HG02870 (cell line): ENCODE data around the gene VAMP8.
"Not testable (repeated sequence)": the region's sequence is repeated elsewhere in the genome, so short reads cannot be mapped to it uniquely, and the experiment has no call there.

Source experiments
- ATAC-seq: cut with Tn5 transposase; IDR thresholded peaks from one replicate; pipeline ENCODE4 v1.9.1; 2021; ENCODE audit warnings: mild to moderate bottlenecking, moderate library complexity; ENCODE audit not compliant: unreplicated experiment

The VAMP8 gene

GRCh38 chr2:85579266-85579935, 2.0 kb downstream of the VAMP8 start:
- no peak for ATAC-seq

- ATAC-seq, result no peak
Measured at GRCh38 chr2:85580206-85580605, 2.8 kb downstream of the VAMP8 start.

DNA sequence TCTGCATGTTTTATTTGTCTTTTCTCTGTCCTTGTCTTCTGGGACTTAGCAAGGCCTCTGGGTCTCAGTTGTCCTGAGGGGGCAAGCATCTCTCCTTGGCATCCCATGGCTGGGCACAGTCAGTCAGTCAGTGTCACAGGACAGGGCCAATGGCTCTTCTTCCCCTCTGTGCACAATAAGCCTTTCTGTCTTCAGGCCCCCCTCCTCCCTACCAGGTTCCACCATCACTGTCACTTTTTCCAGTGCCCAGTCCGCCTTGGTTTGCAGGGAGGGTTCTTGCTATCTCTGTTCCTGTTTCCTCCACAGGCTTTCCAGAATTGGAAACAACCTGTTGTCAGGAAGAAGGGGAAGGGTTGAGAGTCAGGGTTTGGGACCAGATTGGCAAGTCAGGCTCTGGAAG, 5.1 kb downstream of the VAMP8 start:
- ATAC-seq, result no peak

DNA sequence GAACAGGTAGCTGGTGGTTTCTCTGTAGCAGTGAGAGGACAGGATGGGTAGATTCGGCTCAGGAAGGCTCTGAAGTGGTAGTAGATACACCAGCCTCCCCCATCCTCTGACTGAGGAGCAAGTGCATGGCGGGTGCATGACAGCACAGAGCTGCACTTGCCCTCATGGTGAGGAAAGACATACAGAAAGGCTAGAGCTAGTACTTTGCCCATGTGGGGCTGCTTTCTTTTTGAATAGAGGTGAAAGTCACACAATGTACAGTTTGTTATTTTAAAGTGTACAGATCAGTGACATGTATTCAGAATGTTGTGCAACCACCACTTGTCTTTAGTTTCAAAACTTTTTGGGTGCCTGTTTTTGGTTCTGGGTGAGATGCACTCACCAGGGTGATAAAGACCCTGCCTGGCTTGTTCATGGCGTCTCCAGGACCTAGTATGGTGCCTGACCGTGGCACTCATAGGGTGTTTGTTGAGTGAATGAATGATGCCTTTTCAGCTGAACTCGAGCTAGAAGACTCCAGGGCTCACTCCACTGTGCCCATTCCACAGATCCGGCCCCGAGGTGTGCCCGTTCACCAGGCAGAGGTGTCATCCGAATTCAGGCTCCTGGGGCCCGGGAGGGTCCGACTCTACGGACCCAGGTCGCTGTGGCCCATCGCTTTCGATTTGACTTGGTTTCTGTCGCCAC, 6.4 kb downstream of the VAMP8 start:
- peak; percentile 53 for ATAC-seq

DNA sequence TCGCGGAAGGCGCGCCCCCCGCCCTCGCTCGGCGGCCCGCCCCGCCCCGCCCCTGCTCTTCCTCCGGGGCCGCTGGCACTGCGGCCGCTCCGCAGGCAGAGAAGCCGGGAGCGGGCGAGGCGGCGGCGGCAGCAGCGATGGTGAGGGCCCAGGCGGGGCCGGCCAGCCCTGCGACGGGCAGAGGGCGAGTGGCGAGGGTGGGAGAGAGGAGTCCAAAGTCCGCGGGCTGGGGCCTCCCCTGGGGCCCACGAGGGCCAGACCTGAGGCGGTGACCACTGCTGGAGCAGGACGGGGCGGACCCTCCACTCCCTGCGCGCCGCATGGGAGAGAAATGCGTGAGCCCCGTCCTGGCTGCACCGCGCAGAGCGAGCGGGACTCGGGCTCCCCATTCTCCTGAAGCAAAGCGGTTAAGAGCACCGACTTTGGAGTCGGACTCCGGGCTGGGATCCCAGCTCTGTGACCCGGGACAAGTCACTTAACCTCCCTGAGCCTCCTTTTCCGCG, 7.0 kb downstream of the VAMP8 start, which contains the start of gene VAMP5:
Gene VAMP5 (plus strand): TSS at position 78 of the 503 bp plus-strand sequence. CDS start 60 bp downstream, at position 138.
- ATAC-seq, result peak; percentile 17

GRCh38 chr2:85584857-85585780, 7.7 kb downstream of the VAMP8 start:
- ATAC-seq, result peak; percentile 46

DNA sequence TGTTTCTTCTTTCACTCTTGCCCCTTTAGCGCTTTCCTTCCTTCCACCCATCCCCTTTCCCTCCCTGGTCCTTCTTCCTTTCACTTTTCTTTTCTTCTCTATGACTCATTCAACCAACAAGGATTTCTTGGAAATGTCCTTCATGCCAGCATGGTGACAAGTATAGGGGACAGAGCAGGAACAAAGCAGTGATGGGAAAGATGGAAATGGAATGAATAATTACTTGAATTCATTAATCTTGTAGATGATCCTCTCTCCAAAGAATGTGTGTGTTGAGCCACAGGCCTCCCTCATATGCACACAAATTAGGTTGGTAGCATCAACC, 8.4 kb downstream of the VAMP8 start:
- ATAC-seq, result no peak

GRCh38 chr2:85588236-85588635, 10.8 kb downstream of the VAMP8 start:
- no peak for ATAC-seq

- ATAC-seq, result no peak
Measured at GRCh38 chr2:85588645-85589044, 11.3 kb downstream of the VAMP8 start.

DNA sequence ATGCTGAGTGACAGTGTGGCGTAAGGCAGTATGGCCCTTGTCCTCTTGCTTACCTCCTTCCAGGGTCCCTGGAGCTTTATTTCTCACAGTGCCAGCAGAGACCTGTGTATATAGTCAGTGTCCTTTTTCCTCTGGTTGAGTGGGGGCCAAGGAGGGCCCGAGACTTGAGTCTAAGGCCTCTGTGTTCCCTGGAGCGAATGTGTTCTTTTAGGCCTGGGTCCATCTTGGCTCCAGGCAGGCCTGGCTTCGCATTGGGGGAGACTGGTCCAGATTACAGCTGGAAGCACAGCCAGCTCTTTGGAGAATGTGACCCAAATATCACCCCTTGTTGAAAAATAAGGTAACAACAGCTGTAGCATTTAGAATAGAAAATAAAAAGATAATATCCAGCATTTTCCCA, 11.8 kb downstream of the VAMP8 start:
- ATAC-seq, result no peak

DNA sequence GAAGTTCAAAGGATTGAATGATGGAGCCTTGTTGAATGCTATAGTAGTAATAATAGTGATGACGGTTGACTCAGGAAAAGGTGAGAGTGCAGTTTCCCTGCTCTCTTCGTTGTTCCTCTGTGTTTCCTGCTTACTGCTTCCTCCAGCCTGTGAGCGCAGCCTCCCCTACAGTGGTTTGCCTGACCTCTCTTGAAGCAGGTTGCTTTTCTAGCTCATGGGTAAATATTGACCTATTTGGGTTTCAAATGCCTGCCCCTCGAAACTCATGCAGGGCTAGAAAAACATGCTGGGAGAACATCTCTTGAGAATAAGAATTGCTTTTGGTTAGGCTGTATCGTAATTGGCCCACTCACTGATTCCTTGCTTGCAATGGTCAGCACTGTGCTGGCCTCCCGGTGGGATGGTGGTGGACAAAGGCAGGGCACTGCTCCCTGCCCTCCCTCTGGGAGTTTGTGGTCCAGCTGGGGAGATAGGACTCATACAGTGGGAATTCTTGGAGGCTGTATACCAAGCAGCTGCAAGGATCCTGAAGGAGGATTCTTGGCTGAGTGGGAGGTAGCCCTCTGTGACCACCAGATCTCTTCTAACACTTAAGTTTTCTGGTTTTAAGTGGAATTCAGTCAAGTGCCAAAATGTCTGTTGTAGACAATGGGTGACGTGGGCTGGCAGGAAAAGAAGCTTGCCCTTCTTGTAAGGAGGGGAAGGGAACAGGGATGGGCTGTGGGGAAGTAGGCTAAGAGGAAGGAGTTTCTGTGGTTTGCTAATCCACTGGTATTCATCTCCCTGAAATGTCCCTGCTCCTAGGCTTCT, 12.8 kb downstream of the VAMP8 start:
- ATAC-seq, result no peak

DNA sequence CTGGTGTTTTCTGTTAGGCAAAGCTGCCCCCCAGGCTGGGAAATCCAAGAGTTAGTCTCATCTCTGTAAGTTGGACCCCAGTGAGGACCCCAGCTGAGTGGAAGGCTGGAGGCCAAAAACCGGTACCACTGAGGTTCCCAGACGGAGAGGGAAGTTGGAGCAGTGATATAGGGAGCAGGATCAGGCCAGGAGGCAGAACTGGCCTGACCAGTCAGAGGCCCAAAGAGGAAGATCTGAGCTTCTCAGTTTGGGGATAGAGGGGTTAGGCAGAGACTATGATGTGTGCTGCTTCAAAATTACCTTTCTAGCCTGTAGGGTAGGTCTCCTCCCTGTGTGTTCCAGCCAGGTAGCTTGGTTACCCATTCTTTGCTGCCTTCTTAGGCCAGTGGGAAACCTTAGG, 13.6 kb downstream of the VAMP8 start:
- ATAC-seq, result no peak

DNA sequence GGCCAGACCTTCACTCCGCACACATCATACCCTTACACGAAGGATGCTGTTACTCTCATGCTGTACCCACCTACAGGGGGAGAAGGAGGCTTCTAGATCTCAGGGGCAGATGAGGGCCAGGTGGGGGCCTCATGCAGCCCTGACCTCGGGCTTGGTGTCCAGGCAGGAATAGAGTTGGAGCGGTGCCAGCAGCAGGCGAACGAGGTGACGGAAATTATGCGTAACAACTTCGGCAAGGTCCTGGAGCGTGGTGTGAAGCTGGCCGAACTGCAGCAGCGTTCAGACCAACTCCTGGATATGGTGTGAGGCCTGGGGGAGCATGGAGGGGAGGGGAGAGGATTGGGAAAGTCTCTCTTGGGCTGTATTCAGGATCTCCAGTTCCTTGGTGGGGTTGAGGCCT, 14.2 kb downstream of the VAMP8 start:
- no peak for ATAC-seq

- not testable (repeated sequence) for ATAC-seq
Measured at GRCh38 chr2:85592299-85592698, 14.9 kb downstream of the VAMP8 start.

DNA sequence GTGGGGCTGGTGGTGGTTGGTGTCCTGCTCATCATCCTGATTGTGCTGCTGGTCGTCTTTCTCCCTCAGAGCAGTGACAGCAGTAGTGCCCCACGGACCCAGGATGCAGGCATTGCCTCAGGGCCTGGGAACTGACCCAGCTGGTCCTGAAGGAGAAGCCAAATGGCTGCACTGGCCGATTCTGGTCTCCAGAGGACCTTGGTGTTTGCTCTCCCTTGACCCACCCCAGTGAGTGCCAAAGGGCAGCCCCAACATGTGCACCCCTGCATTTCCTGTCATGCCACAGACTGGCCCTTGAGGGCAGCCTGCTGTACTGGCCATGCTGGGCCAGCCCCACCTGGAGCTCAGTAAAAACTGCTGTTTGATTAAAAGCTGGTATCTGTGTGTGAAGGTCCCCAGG, 15.6 kb downstream of the VAMP8 start:
- no peak for ATAC-seq

- no peak for ATAC-seq
Measured at GRCh38 chr2:85594715-85595300, 17.4 kb downstream of the VAMP8 start.

DNA sequence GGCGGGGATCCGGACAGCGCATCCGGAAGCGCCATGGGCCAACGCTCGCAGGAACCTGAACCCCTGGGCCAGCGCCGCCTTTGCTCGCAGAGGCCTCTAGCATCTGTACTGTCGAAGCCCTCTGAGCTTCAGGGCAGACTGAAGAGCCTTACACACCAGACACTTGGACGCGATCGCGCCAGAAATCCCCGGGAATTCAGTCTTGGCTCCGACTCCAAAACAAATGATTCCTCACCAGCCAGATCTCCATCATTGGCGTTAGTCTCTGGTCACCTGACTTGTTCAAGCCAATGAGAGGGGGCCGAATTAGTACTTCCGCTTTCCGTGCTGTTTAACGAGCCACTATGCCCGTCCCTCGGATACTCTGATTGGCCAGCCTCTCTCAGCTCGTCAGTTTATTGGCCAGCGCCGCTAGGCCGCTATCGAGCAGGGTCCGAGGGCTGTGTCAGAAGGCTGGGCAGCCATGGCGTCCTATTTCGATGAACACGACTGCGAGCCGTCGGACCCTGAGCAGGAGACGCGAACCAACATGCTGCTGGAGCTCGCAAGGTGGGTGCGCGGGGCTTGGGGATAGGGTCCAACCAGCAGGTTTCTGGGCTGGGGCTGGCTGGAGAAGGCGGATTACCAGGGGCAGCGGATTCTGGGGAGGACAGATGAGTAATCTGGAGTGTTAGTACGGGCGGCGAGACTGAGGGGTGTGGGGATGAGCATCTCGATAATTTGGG, 18.1 kb downstream of the VAMP8 start, which contains the start of gene RNF181:
Gene RNF181 (plus strand): TSS at position 445 of the 725 bp plus-strand sequence. CDS start 19 bp downstream, at position 464.
- peak; percentile 100 for ATAC-seq

GRCh38 chr2:85596026-85596333, 18.6 kb downstream of the VAMP8 start:
- ATAC-seq, result no peak

DNA sequence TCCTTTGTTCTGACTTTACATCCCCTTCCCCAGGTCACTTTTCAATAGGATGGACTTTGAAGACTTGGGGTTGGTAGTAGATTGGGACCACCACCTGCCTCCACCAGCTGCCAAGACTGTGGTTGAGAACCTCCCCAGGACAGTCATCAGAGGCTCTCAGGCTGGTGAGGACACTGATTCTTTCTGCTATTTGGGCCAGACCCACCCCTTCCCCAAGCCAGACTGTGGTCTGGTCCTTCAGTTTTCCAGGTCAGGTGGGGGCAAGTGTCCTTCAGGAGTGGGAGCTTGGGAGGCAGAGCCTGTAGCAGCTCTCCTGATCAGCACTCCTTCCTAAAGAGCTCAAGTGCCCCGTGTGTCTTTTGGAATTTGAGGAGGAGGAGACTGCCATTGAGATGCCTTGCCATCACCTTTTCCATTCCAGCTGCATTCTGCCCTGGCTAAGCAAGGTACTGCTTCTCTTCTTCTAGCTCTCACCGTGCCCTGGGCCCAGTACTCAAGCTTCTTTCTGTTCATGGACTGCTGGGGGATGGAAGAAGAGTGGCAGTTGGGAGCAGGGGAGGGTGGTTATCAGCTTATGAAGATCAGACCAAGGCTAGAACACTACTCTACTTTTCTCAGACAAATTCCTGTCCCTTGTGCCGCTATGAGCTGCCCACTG, 19.2 kb downstream of the VAMP8 start:
- ATAC-seq, result no peak
